HG03280 (cell line): Measurements from ENCODE around the gene SLC19A1.

ENCODE experiments used
- ATAC-seq: cut with Tn5 transposase; IDR thresholded peaks from one replicate; pipeline ENCODE4 v1.9.1; 2021; ENCODE audit warnings: mild to moderate bottlenecking, moderate library complexity; ENCODE audit not compliant: unreplicated experiment

The SLC19A1 gene

GRCh38 chr21:45522986-45523385, 19.3 kb downstream of the SLC19A1 start:
- ATAC-seq = no peak

GRCh38 chr21:45522381-45522780, 19.9 kb downstream of the SLC19A1 start:
- no peak for ATAC-seq

- no peak for ATAC-seq
These were observed 21.0 kb downstream of the SLC19A1 start for GRCh38 chr21:45521241-45521640.

GRCh38 chr21:45519182-45519581, 23.1 kb downstream of the SLC19A1 start:
- ATAC-seq = no peak

GRCh38 chr21:45518742-45519141, 23.5 kb downstream of the SLC19A1 start:
- no peak for ATAC-seq

- no peak for ATAC-seq
These were observed 24.8 kb downstream of the SLC19A1 start for GRCh38 chr21:45517249-45518065.

- ATAC-seq = no peak
These were observed 25.5 kb downstream of the SLC19A1 start for GRCh38 chr21:45516671-45517151.

- no peak for ATAC-seq
These were observed 26.1 kb downstream of the SLC19A1 start for GRCh38 chr21:45516071-45516670.

- no peak for ATAC-seq
These were observed 26.8 kb downstream of the SLC19A1 start for GRCh38 chr21:45515241-45516061.

GRCh38 chr21:45514311-45515021, 27.8 kb downstream of the SLC19A1 start:
- ATAC-seq = no peak

GRCh38 chr21:45513741-45514310, 28.4 kb downstream of the SLC19A1 start:
- no peak for ATAC-seq

- ATAC-seq = no peak
These were observed 29.1 kb downstream of the SLC19A1 start for GRCh38 chr21:45513003-45513717.

GRCh38 chr21:45512626-45513002, 29.6 kb downstream of the SLC19A1 start:
- ATAC-seq = no peak

- ATAC-seq = no peak
These were observed 30.4 kb downstream of the SLC19A1 start for GRCh38 chr21:45511661-45512431.

GRCh38 chr21:45511007-45511406, 31.2 kb downstream of the SLC19A1 start:
- no peak for ATAC-seq

- ATAC-seq = no peak
These were observed 31.7 kb downstream of the SLC19A1 start for GRCh38 chr21:45510466-45510955.

GRCh38 chr21:45509566-45510465, 32.4 kb downstream of the SLC19A1 start:
- ATAC-seq = no peak
